Measurements from ENCODE around the gene ERBB4.

DNA sequence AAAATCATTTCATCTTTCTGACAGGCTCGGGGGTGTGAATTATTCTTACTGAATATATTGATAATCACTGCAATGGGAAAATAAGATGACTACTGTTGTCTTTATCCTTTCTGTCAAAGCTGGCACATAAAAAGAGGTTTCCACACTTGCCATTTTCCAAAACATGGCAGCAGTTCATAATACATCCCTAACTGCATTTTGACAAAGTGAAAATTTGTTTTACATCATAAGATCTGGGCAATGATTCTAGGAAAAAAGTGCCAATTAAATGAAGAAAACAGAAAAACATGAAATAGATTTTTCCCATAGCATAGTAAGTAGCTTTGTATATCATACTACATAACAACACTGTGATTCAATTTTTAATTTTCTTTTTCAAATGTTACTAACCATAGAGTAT is 65.4 kb downstream of the ERBB4 start:
- TF ChIP-seq, protein P1, sequence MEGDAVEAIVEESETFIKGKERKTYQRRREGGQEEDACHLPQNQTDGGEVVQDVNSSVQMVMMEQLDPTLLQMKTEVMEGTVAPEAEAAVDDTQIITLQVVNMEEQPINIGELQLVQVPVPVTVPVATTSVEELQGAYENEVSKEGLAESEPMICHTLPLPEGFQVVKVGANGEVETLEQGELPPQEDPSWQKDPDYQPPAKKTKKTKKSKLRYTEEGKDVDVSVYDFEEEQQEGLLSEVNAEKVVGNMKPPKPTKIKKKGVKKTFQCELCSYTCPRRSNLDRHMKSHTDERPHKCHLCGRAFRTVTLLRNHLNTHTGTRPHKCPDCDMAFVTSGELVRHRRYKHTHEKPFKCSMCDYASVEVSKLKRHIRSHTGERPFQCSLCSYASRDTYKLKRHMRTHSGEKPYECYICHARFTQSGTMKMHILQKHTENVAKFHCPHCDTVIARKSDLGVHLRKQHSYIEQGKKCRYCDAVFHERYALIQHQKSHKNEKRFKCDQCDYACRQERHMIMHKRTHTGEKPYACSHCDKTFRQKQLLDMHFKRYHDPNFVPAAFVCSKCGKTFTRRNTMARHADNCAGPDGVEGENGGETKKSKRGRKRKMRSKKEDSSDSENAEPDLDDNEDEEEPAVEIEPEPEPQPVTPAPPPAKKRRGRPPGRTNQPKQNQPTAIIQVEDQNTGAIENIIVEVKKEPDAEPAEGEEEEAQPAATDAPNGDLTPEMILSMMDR (IDR thresholded peaks at IDR 0.05) = no peak
- TF ChIP-seq POLR2A (IDR thresholded peaks at IDR 0.05) = no peak

All from uterus (tissue), 2 donors.